GM12865 (cell line): ENCODE data around the gene UBE2J2.
A peak's percentile ranks its signal among the peaks of the same experiment; 100 is the strongest.

ENCODE experiments used
- DNase-seq: peaks from one replicate; pipeline ENCODE4 v3.0.0; 2010; ENCODE audit warnings: low read depth
- H3K4me3 ChIP-seq: 2 replicates; pipeline ENCODE4 v1.5.1; 2011; ENCODE audit warnings: mild to moderate bottlenecking, low read depth, low read length, control low read depth
- TF ChIP-seq, protein P1 (sequence below): IDR thresholded peaks from 2 replicates; pipeline ENCODE4 v1.5.1; 2011; ENCODE audit warnings: low read length, control low read depth, low read depth, inconsistent platforms; ENCODE audit not compliant: insufficient read depth; ENCODE audit errors: missing control alignments

UBE2J2 gene

DNA sequence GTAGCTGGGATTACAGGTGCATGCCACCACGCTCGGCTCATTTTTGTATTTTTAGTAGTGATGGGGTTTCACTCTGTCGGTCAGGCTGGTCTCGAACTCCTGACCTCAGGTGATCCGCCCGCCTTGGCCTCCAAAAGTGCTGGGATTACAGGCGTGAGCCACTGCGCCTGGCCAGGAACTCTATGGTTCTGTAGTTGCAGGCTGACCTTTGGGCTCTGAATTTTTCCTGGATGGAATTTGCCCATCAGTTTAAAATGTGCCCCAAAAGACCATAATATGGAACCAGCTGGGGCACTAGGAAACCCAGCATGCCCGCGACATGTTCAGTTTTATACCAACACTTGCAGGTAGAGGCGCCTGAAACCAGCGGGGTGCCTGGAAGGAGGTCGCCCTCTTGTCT is 5.0 kb upstream of the UBE2J2 start:
- DNase-seq = no peak
- TF ChIP-seq, protein P1, sequence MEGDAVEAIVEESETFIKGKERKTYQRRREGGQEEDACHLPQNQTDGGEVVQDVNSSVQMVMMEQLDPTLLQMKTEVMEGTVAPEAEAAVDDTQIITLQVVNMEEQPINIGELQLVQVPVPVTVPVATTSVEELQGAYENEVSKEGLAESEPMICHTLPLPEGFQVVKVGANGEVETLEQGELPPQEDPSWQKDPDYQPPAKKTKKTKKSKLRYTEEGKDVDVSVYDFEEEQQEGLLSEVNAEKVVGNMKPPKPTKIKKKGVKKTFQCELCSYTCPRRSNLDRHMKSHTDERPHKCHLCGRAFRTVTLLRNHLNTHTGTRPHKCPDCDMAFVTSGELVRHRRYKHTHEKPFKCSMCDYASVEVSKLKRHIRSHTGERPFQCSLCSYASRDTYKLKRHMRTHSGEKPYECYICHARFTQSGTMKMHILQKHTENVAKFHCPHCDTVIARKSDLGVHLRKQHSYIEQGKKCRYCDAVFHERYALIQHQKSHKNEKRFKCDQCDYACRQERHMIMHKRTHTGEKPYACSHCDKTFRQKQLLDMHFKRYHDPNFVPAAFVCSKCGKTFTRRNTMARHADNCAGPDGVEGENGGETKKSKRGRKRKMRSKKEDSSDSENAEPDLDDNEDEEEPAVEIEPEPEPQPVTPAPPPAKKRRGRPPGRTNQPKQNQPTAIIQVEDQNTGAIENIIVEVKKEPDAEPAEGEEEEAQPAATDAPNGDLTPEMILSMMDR = no peak
- no peak overlapping the region for H3K4me3 ChIP-seq

DNA sequence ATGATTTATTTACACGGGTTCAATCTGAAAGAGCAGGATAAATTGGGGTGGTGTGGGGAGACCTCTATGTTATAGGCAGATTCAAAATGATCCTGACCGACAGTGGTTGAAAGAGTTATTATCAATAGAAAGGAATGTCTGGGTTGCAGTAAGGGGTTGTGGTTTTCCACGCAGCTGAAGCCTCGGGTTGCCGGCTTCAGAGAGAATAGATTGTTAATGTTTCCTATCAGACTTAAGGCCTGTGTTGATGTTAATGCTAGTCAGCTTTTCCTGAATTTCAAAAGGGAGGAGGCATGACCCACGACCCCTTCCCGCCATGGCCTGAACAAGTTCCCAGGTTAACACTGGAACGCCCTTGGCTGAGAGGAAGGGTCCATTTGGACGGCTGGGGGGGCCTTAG is 2.2 kb upstream of the UBE2J2 start:
- TF ChIP-seq, protein P1 = no peak
- no peak overlapping the region for H3K4me3 ChIP-seq
- no peak for DNase-seq

DNA sequence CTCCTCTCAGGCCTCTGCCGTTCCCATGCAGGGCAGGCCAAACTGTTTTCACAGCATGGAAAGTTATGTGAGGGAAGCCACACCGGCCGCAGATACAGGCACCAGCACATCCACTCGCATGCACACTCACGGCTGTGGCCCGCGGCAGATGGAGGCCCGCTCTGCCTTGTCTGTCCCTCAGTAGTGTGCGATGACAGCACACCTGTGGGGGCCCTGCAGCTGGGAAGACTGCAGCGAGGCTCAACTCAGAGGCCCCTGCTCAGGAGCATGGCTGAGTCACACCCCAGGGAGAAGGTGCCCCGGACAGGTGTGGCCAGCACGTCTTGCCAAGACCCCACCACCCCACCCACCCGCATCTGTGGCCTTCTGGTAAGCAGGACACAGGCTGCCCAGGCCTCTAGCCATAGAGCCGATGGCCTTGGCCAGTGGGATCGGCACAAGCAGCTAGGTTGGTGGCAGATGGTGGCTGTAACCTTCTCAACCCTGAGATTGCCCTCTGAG is 1.3 kb upstream of the UBE2J2 start:
- no peak for DNase-seq
- TF ChIP-seq, protein P1 = no peak
- H3K4me3 ChIP-seq = no peak overlapping the region

DNA sequence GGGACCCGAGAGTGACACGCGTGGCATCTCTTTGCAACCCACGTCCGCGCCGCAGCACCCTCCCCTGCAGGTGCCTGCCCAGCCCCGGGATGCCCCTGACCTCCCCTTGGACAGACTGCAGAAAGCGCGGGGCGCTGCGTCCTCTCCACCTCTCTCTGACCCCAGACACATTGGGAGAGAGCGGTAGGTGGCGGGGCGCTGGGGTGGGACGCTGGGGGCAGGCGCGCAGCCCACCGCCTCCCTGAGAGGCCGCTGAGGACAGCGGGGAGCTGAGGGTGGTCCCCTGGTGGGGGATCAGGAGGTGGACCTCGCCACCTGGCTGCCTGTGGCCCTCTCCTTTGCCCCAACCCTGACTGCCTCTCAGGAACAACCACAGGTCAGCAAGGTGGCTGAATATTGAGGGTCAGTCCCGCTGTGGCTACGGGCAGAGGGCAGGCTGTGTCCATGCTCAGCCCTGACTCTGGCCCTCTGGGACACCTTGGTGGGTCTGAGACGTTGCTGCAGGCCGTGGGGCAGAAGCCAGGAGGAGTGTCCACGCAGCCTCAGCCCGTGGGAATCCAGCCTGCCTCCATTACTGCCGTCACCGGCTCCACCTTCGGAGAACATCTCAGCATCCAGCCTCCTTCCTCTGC is 761 bp upstream of the UBE2J2 start:
- no peak for DNase-seq
- H3K4me3 ChIP-seq = peak overlapping the region; percentile 66
- TF ChIP-seq, protein P1 = no peak

DNA sequence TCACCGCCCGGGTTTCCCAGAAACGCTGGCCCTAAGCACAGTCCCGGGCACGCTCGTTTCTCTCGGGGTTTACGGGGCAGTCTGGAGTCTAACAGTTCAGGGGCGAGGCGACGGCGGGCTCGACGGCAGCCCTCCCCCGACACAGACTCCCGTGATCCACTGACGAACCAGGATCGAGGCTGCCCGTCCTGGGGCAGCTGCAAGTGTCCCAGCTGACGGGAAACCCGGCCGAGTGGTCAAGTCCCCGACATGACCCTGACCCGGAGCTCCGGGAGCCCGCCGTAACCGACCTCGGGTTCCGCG is 494 bp downstream of the UBE2J2 start:
- TF ChIP-seq, protein P1 = no peak
- no peak for DNase-seq
- peak overlapping the region; percentile 95 for H3K4me3 ChIP-seq

DNA sequence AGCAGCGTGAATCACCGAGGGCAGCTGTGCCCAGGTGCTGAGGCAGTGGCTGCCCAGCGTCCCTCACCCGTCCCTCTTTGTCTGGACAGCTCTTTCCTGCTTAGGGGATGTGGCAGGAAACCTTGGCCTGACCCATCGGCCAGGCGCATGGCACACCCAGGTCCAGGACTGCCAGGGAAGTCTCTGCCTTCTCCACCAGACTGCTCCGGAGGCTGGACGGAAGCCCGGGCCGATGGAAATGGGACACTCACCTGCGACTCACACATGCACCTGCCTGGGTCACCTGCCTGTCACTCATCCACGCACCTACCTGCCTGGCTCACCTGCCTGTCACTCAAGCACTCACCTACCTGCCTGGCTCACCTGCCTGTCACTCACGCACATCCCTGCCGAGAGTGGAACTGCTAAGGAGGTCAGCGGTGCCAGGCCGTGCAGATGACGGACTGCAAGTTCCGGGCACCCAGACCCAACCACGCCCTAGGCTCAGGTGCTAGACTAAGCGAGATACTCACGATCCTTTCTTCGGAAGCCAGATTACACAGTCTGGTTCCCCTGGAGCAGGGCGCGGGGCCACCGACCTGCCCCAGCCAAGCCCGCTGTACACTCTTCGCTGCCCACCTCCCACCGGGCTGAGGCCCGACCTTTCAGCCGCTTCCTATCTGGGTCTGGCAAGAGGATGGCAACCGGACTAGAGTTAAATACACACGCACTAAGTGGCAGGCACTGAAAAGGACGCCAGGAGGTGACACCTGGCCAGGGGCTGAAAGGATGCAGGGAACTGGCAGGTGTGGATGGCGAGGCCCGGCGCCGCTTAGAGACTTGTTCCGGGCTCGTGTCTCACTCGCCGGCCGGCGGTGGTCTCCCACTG is 1.1 kb downstream of the UBE2J2 start:
- H3K4me3 ChIP-seq = peak overlapping the region; percentile 95
- TF ChIP-seq, protein P1 = no peak
- peak; percentile 35 for DNase-seq
